Keratinocyte (primary cell): ENCODE results near the gene HCN2. TPM values are rescaled to one million over a fixed set of nuclear protein-coding genes. Genes with fewer than 3 reads are reported as not detected.

Experiments used
- DNase-seq: peaks from one replicate; pipeline ENCODE4 v3.0.0-alpha.2; 2011; ENCODE audit warnings: low read depth, missing footprints, low spot score
- FAIRE-seq: peaks from 2 replicates; lab custom pipeline; 2011; peaks lifted over from hg19 to GRCh38; lab: Jason Lieb, UNC
- H2AFZ ChIP-seq: 2 replicates; pipeline ENCODE4 v1.6.0; 2012; ENCODE audit warnings: low read length, control low read depth, inconsistent platforms; ENCODE audit not compliant: control insufficient read depth
- H3K27ac ChIP-seq: 2 replicates; pipeline ENCODE4 v1.5.1; 2011; ENCODE audit warnings: low read length; ENCODE audit not compliant: control insufficient read depth, insufficient read depth
- H3K27me3 ChIP-seq: 3 replicates; pipeline ENCODE4 v1.6.0; 2011; ENCODE audit warnings: low read length; ENCODE audit not compliant: control insufficient read depth, insufficient read depth; ENCODE audit errors: extremely low read depth
- H3K36me3 ChIP-seq, 2 experiments: 2 replicates in 1 of 2; 3 replicates in 1 of 2; pipeline ENCODE4 v1.5.1; 2011; ENCODE audit warnings: low read length in 2 of 2, mild to moderate bottlenecking in 1 of 2; ENCODE audit not compliant: control insufficient read depth in 2 of 2, insufficient read depth in 2 of 2; ENCODE audit errors: extremely low read depth in 1 of 2
- H3K4me1 ChIP-seq: 3 replicates; pipeline ENCODE4 v1.5.1; 2011; ENCODE audit warnings: low read length; ENCODE audit not compliant: control insufficient read depth, insufficient read depth; ENCODE audit errors: extremely low read depth
- H3K4me2 ChIP-seq: 3 replicates; pipeline ENCODE4 v1.6.0; 2011; ENCODE audit warnings: low read depth, low read length; ENCODE audit not compliant: control insufficient read depth, insufficient read depth; ENCODE audit errors: extremely low read depth
- H3K4me3 ChIP-seq, 3 experiments: fragments of 200-600 bp in 1 of 3; sonication (generic) in 1 of 3; 2 replicates in 2 of 3; 3 replicates in 1 of 3; pipeline ENCODE4 v1.5.1; 2011 to 2016; ENCODE audit warnings: low read length in 3 of 3, mild to moderate bottlenecking in 3 of 3, control low read depth in 2 of 3, inconsistent platforms in 1 of 3, low read depth in 1 of 3, mixed read lengths in 1 of 3, mixed run types in 1 of 3, moderate library complexity in 1 of 3; ENCODE audit not compliant: control insufficient read depth in 2 of 3, insufficient read depth in 2 of 3; ENCODE audit errors: extremely low read depth in 1 of 3
- H3K79me2 ChIP-seq: 2 replicates; pipeline ENCODE4 v1.6.0; 2012; ENCODE audit warnings: low read length; ENCODE audit not compliant: control insufficient read depth, insufficient read depth
- H3K9ac ChIP-seq: 3 replicates; pipeline ENCODE4 v1.6.0; 2011; ENCODE audit warnings: low read length; ENCODE audit not compliant: control insufficient read depth, insufficient read depth; ENCODE audit errors: extremely low read depth
- H3K9me1 ChIP-seq: 3 replicates; pipeline ENCODE4 v1.6.0; 2011; ENCODE audit warnings: low read length; ENCODE audit not compliant: control insufficient read depth, insufficient read depth; ENCODE audit errors: extremely low read depth
- H3K9me3 ChIP-seq: 2 replicates; pipeline ENCODE4 v1.5.1; 2012; ENCODE audit warnings: low read depth, low read length; ENCODE audit not compliant: control insufficient read depth
- H4K20me1 ChIP-seq: 3 replicates; pipeline ENCODE4 v1.6.0; 2011; ENCODE audit warnings: low read length; ENCODE audit not compliant: control insufficient read depth, insufficient read depth; ENCODE audit errors: extremely low read depth
- CTCF ChIP-seq, 3 experiments: IDR thresholded peaks in 1 of 3; conservative IDR thresholded peaks in 1 of 3; optimal IDR thresholded peaks in 1 of 3; 2 replicates in 2 of 3; 3 replicates in 1 of 3; pipeline versions ENCODE3 to v1.5.1; 2011; ENCODE audit warnings: low read length in 3 of 3, mild to moderate bottlenecking in 3 of 3, moderate library complexity in 2 of 3, control low read depth in 1 of 3, inconsistent platforms in 1 of 3; ENCODE audit not compliant: insufficient read depth in 2 of 3; ENCODE audit errors: extremely low read depth in 1 of 3
- EZH2 ChIP-seq: IDR thresholded peaks from one replicate; pipeline ENCODE4 v1.6.1; 2012; ENCODE audit warnings: inconsistent platforms, mild to moderate bottlenecking, low read length, moderate library complexity
- dilution Hi-C: fragments of 300-500 bp; cut with MboI; formaldehyde crosslinking; loops from one replicate; pipeline ENCODE4 v1.7.0; 2020; ENCODE audit warnings: low sequenced_read_pairs; ENCODE audit not compliant: extremely low pct_ligation_motif_present
- polyA plus RNA-seq, 5 experiments: library from polyadenylated mRNA; depleted of rRNA in 3 of 5; stranded (reverse) in 3 of 5; stranded (forward) in 1 of 5; unstranded in 1 of 5; fragments of >200 nt; gene quantifications; 1 replicate in 1 of 5; 2 replicates in 3 of 5; 3 replicates in 1 of 5; pipeline versions ENCODE4 v1.2.1 to v1.2.3, GENCODE V29; 2011 to 2012; ENCODE audit warnings: missing spikeins in 2 of 5, low read depth in 1 of 5, low replicate concordance in 1 of 5

HCN2 gene
- polyA plus RNA-seq, 1 donor (not counting 4 experiments of a cell fraction or from before 2014, with no cell fraction given) = 0.13 TPM

DNA sequence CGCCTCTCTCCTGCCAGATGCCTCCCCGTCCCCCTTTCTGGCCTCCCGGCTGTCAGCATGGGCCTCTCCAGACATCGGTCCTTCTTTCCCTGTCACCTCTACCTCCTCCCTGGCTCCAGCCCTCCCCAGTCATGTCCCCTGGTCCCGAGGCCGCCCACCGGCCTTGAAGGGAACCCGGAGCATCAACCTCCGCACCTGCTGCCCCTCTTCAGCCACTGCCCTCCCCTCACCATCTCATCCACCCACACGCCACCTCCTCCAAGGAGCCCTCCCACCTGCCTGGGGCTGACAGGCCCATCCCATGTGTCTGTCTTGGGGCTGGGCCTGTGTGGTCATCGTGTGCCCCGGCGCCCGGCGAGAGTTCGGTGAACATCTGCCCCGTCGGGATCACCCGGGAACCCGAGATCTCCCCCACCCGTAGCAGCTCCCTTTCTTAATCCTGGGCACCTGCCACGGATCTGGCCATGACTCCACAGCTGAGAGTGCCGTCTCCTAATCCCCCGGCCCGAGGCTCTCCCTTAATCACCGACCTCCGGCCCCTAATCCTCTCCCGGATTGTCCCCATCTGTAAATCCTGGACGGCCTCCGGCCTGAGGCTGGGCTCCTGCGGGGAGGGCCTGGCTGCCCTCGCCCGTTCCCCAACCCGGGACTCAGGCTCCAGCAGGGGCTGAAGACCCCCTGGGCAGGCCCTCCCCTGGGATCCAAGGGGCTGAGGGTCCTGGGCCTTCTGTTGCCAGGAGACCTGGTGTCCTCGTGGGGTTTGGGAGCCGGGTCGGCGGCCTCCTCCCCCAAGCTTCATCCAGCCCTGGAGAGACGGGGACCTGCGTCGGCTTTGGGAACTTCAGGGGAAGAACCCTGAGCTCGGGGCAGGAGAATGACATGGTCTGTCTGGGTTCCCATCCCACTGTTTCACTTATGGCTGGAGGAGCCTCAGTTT is 5.9 kb downstream of the HCN2 start:
- Histone ChIP-seq H3K9me1 (no peaks in the 10 kb centered on the region), H3K4me1 (no peaks in the 10 kb centered on the region), H3K4me2 (no peak overlapping the region), H3K9me3 (no peaks in the 10 kb centered on the region), H3K36me3 (no peaks in the 10 kb centered on the region), H4K20me1 (peaks cover 4% of the 10 kb centered on the region), H3K4me3 (no peak overlapping the region), H3K27ac (no peak overlapping the region), H2AFZ (no peak overlapping the region), H3K9ac (no peak overlapping the region), H3K27me3 (peaks cover 36% of the 10 kb centered on the region), H3K79me2 (no peaks in the 10 kb centered on the region)
- no peak for TF ChIP-seq CTCF (optimal IDR thresholded peaks at IDR 0.05 in 1 of 3, IDR thresholded peaks at IDR 0.05 in 1 of 3, conservative IDR thresholded peaks at IDR 0.05 in 1 of 3; ENCODE audit: extremely low read depth in 1 of 3, insufficient read depth in 2 of 3, low read length in 3 of 3)
- no peak for TF ChIP-seq EZH2
- dilution Hi-C loops = no loop called here
- no peak for FAIRE-seq
- DNase-seq = no peak

DNA sequence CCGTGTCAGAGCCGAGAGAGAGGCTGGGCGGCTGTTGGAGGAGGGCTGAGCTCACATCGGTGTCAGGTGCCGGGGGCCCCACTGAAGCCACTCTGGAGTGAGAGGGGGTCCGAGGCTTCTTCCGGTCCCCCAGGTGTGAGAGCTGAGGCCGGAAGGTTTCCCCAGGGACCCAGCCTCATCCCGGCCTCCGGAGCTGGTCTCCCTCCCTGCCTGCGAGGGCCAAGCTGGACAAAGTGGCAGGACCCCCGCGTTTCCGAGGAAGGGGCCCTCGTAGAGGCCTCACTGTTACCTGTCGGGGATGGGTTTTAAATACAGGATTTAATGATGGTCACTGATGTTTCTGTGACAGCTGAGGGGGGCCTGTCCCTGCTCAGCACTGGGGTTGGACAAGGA is 6.6 kb downstream of the HCN2 start:
- Histone ChIP-seq H3K27ac (no peak overlapping the region), H3K36me3 (no peaks in the 10 kb centered on the region), H3K79me2 (no peaks in the 10 kb centered on the region), H3K9me3 (no peaks in the 10 kb centered on the region), H3K9ac (no peak overlapping the region), H4K20me1 (peaks cover 2% of the 10 kb centered on the region), H3K4me2 (no peak overlapping the region), H2AFZ (no peak overlapping the region), H3K9me1 (no peaks in the 10 kb centered on the region), H3K4me3 (no peak overlapping the region), H3K4me1 (no peaks in the 10 kb centered on the region), H3K27me3 (peaks cover 31% of the 10 kb centered on the region)
- FAIRE-seq (no peak), DNase-seq (no peak)
- dilution Hi-C loops = no loop called here
- TF ChIP-seq EZH2 (no peak), CTCF (optimal IDR thresholded peaks at IDR 0.05 in 1 of 3, IDR thresholded peaks at IDR 0.05 in 1 of 3, conservative IDR thresholded peaks at IDR 0.05 in 1 of 3; ENCODE audit: extremely low read depth in 1 of 3, insufficient read depth in 2 of 3, low read length in 3 of 3) (no peak)
